Ovary (tissue), 9 donors: Measurements from ENCODE around the gene ONECUT3. TPM values are rescaled to one million over a fixed set of nuclear protein-coding genes. Genes with fewer than 3 reads are reported as not detected.

Experiments
- DNase-seq, 5 donors: peaks; one replicate each; pipeline ENCODE4 v3.0.0-alpha.2; 2019 to 2020
- H3K27ac ChIP-seq, 2 donors: fragments of 200-600 bp; one replicate each; pipeline versions ENCODE4 v1.5.1 to v1.8.0; 2019 to 2022
- H3K27me3 ChIP-seq: fragments of 200-600 bp; one replicate; pipeline ENCODE4 v1.8.0; 2022
- H3K36me3 ChIP-seq: fragments of 200-600 bp; sonication (generic); one replicate; pipeline ENCODE4 v1.5.1; 2019
- H3K4me1 ChIP-seq: one replicate; pipeline ENCODE4 v1.8.1; 2013; ENCODE audit warnings: mild to moderate bottlenecking, moderate library complexity; ENCODE audit not compliant: insufficient read depth
- H3K4me3 ChIP-seq: fragments of 200-600 bp; sonication (generic); one replicate; pipeline ENCODE4 v1.5.1; 2017
- H3K9me3 ChIP-seq, 2 donors: fragments of 200-600 bp in 1 of 2; sonication (generic) in 1 of 2; one replicate each; pipeline versions ENCODE4 v1.5.1 to v1.8.1; 2013 to 2019; ENCODE audit warnings: mild to moderate bottlenecking in 1 of 2, moderate library complexity in 1 of 2
- CTCF ChIP-seq, 3 donors: fragments of 450-650 bp in 2 of 3; fragments of 200-600 bp in 1 of 3; IDR thresholded peaks; one replicate each; pipeline versions ENCODE4 v1.5.1 to v1.8.0; 2016 to 2022; ENCODE audit warnings: antibody characterized with exemption in 3 of 3, mild to moderate bottlenecking in 1 of 3
- EP300 ChIP-seq: sonication (generic); formaldehyde crosslinking; IDR thresholded peaks from one replicate; pipeline ENCODE4 v1.6.1; 2017; ENCODE audit warnings: antibody characterized with exemption
- POLR2A ChIP-seq: fragments of 450-650 bp; IDR thresholded peaks from one replicate; pipeline ENCODE4 v1.6.1; 2017; ENCODE audit warnings: antibody characterized with exemption, mild to moderate bottlenecking, moderate library complexity
- WGBS, 3 donors: extraction: QIAGEN DNeasy Blood & Tissue Kit in 1 of 3; methylation state at CpG; one replicate each; pipeline versions ENCODE4 v1.1.5 to v1.1.7; 2013 to 2017; 5-methylcytosine and 5-hydroxymethylcytosine counted together
- intact Hi-C, 4 donors: fragments of 100-400 bp; cut with DNase I; formaldehyde crosslinking; loops; one replicate each; pipeline versions ENCODE4 v1.11.0 to v1.15.1; 2022 to 2023
- polyA plus RNA-seq, 2 donors: library from polyadenylated mRNA; stranded (reverse); fragments of 200-250 nt in 1 of 2; fragments of 350-450 nt in 1 of 2; fragmentation: Illumina TruSeq in 1 of 2; extraction: RNeasy Lipid Tissue Mini Kit (QIAGEN cat#74804) in 1 of 2; gene quantifications; one replicate each; pipeline ENCODE4 v1.2.3, GENCODE V29; 2013 to 2014
- total RNA-seq, 7 donors: library from RNA; depleted of rRNA in 2 of 7; stranded (reverse); fragments of >200 nt in 2 of 7; fragmentation: NEBNext Ultra II Directional in 3 of 7; extraction: Animal tissue kit (Norgen Biotek cat#: 25700) in 3 of 7; gene quantifications; one replicate each; pipeline versions ENCODE4 v1.1.0 to v1.2.4, GENCODE V29; 2016 to 2023
- donor health status: DM: no; HTN: no; CAD: no; lungs with moderate emphysema.
- donor health status: DM: no; HTN: no; CAD: no.
- donor health status: Bipolar disorder and iron deficiency.
- donor health status: DM: yes; HTN: yes; CAD: no.
- donor health status: DM: no; HTN: no; CAD: no.
- donor health status: DM: yes; HTN: yes; CAD: no.

Gene ONECUT3
- total and polyA plus RNA-seq, 9 donors, result 0.05 TPM; not detected in 8

- TF ChIP-seq CTCF (IDR thresholded peaks at IDR 0.05), result no peak
- no peak for TF ChIP-seq POLR2A
- no peak for TF ChIP-seq EP300
- no peak for DNase-seq
- no peaks in the 10 kb centered on the region for H3K36me3 ChIP-seq
- no peaks in the 10 kb centered on the region for H3K27me3 ChIP-seq
- WGBS, 3 donors, result 60 to 81% (median 67%) methylated on average over 7 of the region's 7 CpGs
- H3K4me1 ChIP-seq, result no peaks in the 10 kb centered on the region
- H3K27ac ChIP-seq, result no peak overlapping the region
- peaks cover 0 to 16% of the 10 kb centered on the region in 2 donors for H3K9me3 ChIP-seq
- no peak overlapping the region for H3K4me3 ChIP-seq
- intact Hi-C loops, result no loop called here
These were observed 29.2 kb downstream of the ONECUT3 start for GRCh38 chr19:1782521-1782920.

- intact Hi-C loops, result no loop called here
- H3K9me3 ChIP-seq, result peaks cover 0 to 16% of the 10 kb centered on the region in 2 donors
- H3K27ac ChIP-seq, result no peak overlapping the region
- TF ChIP-seq EP300, result no peak
- TF ChIP-seq POLR2A, result no peak
- no peak for TF ChIP-seq CTCF (IDR thresholded peaks at IDR 0.05)
- H3K36me3 ChIP-seq, result no peaks in the 10 kb centered on the region
- WGBS, 3 donors, result 80 to 87% (median 86%) methylated on average over 4 of the region's 4 CpGs
- H3K27me3 ChIP-seq, result no peaks in the 10 kb centered on the region
- H3K4me1 ChIP-seq, result no peaks in the 10 kb centered on the region
- no peak for DNase-seq
- H3K4me3 ChIP-seq, result no peak overlapping the region
These were observed 30.0 kb downstream of the ONECUT3 start for GRCh38 chr19:1783354-1783753.

GRCh38 chr19:1783874-1784273 is 30.6 kb downstream of the ONECUT3 start:
- WGBS, 3 donors, result 76 to 84% (median 77%) methylated on average over 9 of the region's 9 CpGs
- intact Hi-C loops, result no loop called here
- no peaks in the 10 kb centered on the region for H3K27me3 ChIP-seq
- peaks cover 1% of the 10 kb centered on the region for H3K4me1 ChIP-seq
- no peak for DNase-seq
- H3K27ac ChIP-seq, result no peak overlapping the region
- H3K4me3 ChIP-seq, result no peak overlapping the region
- TF ChIP-seq CTCF (IDR thresholded peaks at IDR 0.05), result no peak
- TF ChIP-seq EP300, result no peak
- no peak for TF ChIP-seq POLR2A
- no peaks in the 10 kb centered on the region for H3K36me3 ChIP-seq
- H3K9me3 ChIP-seq, result peaks cover 0 to 16% of the 10 kb centered on the region in 2 donors

- Histone ChIP-seq H3K27ac (no peak overlapping the region), H3K4me1 (peaks cover 2% of the 10 kb centered on the region), H3K27me3 (no peaks in the 10 kb centered on the region), H3K9me3 (peaks cover 0 to 16% of the 10 kb centered on the region in 2 donors), H3K4me3 (no peak overlapping the region), H3K36me3 (no peaks in the 10 kb centered on the region)
- intact Hi-C loops, result no loop called here
- no peak for DNase-seq
- WGBS, 3 donors, result 83 to 93% (median 87%) methylated on average over 19 of the region's 19 CpGs
- no peak for TF ChIP-seq POLR2A
- TF ChIP-seq CTCF (IDR thresholded peaks at IDR 0.05), result no peak
- TF ChIP-seq EP300, result no peak
These were observed 32.0 kb downstream of the ONECUT3 start for GRCh38 chr19:1785310-1785709.

GRCh38 chr19:1786668-1787067 is 33.4 kb downstream of the ONECUT3 start:
- no peaks in the 10 kb centered on the region for H3K27me3 ChIP-seq

More at GRCh38 chr19:1786668-1787067, 33.4 kb downstream of the ONECUT3 start:
- Histone ChIP-seq H3K4me3 (no peak overlapping the region), H3K4me1 (peaks cover 2% of the 10 kb centered on the region), H3K9me3 (peaks cover 0 to 17% of the 10 kb centered on the region in 2 donors), H3K36me3 (no peaks in the 10 kb centered on the region), H3K27ac (no peak overlapping the region)
- WGBS, 3 donors, result 69 to 78% (median 71%) methylated on average over 8 of the region's 8 CpGs
- intact Hi-C loops, result no loop called here
- no peak for TF ChIP-seq POLR2A
- no peak for TF ChIP-seq CTCF (IDR thresholded peaks at IDR 0.05)
- TF ChIP-seq EP300, result no peak
- no peak for DNase-seq
